ENCODE measurements around the gene GEMIN7.

GRCh38 chr19:45125975-45126493 lies 47.0 kb downstream of the GEMIN7 start:
- TF ChIP-seq CTCF (IDR thresholded peaks at IDR 0.05; ENCODE audit: low read depth, low read length) (peak; percentile 69), POLR2A (IDR thresholded peaks at IDR 0.05; ENCODE audit: extremely low read depth, insufficient read length) (no peak)

Data from NB4 (cell line).